Activated T-helper 1 cell treated with anti-CD3 and anti-CD28 coated beads, Interleukin-12 subunit alpha, Interleukin-12 subunit beta, Interleukin-2, Interleukin-4 antibody, amounts not matched to agents 30 ng/mL and 10 ng/mL and 1 ng/mL, durations not matched to agents 14 hours and 24 hours and 36 hours (primary cell): ENCODE data around the gene KIF21B. TPM values are rescaled to one million over a fixed set of nuclear protein-coding genes. Genes with fewer than 3 reads are reported as not detected.

Source experiments
- DNase-seq: peaks from one replicate; pipeline ENCODE4 v3.0.0; 2021; ENCODE audit warnings: low spot score
- H3K27ac Mint-ChIP-seq: one replicate; pipeline ENCODE4 v1.8.0; 2021; ENCODE audit warnings: mild to moderate bottlenecking, mixed read lengths
- H3K27me3 Mint-ChIP-seq: one replicate; pipeline ENCODE4 v1.8.0; 2022; ENCODE audit warnings: mild to moderate bottlenecking, moderate library complexity, mixed read lengths; ENCODE audit not compliant: insufficient read depth
- H3K36me3 Mint-ChIP-seq: one replicate; pipeline ENCODE4 v1.8.0; 2021; ENCODE audit warnings: low read depth, mixed read lengths
- H3K4me1 Mint-ChIP-seq: one replicate; pipeline ENCODE4 v1.8.0; 2021; ENCODE audit warnings: low read depth, mixed read lengths
- H3K4me3 Mint-ChIP-seq: one replicate; pipeline ENCODE4 v1.8.0; 2021; ENCODE audit warnings: mild to moderate bottlenecking, moderate library complexity, mixed read lengths
- H3K9me3 Mint-ChIP-seq: one replicate; pipeline ENCODE4 v1.8.0; 2021; ENCODE audit warnings: mixed read lengths
- intact Hi-C: fragments of 100-400 bp; cut with micrococcal nuclease; formaldehyde crosslinking; loops from one replicate; pipeline ENCODE4 v1.15.1; 2024
- total RNA-seq: library from RNA; stranded (reverse); gene quantifications from 2 replicates; pipeline ENCODE4 v1.2.3, GENCODE V29; 2022

Gene KIF21B
- total RNA-seq, 1 donor from 2014 or later: 52.0 TPM

DNA sequence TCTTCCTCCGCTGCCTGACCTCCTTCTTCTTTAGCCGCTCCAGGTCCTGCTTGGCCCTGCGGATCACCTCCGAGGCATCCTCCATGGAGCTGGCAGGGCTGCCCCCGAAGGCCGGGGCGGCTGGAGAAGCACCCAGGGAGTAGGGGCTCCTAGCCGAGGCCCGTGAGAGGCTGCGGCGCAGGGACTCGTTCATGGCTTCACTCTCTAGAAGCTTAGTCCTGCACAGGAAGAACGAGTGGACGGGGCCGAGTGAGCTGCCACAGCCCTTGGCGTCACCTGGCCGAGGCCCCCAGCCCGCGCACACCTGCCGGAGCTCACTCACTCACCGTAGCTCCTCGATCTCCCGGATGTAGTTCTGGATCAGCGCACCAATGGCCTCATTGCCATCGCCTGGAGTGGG lies 23.1 kb downstream of the KIF21B start:
- peaks cover 39% of the 10 kb centered on the region for H3K36me3 Mint-ChIP-seq
- intact Hi-C loops: no loop called here

DNA sequence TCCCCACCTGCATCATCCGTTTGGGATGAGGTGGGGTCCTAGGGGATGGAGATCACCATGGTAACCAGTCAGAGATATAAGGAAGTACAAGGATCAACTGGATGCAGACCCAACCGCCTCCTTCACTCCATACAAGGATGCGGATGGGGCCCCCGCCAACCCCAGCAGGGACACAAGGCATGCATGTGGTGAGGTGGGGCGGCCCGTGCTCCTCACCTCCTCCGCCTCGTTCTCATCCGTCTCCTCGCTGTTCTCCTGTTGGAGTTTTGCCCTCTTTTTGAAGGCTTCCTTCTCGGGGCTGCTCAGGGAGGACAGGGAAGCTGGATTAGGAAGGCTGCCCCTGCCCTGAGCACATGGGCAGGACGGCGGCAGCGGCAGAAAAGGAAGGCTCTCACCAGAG lies 23.8 kb downstream of the KIF21B start:
- no peak for DNase-seq
- Mint-ChIP-seq H3K36me3 (peaks cover 39% of the 10 kb centered on the region), H3K9me3 (no peaks in the 10 kb centered on the region), H3K27ac (peak overlapping the region; percentile 22), H3K27me3 (no peaks in the 10 kb centered on the region), H3K4me1 (no peaks in the 10 kb centered on the region), H3K4me3 (no peak overlapping the region)
- intact Hi-C loops: no loop called here

More for the DNA sequence above, 23.1 kb downstream of the KIF21B start:
- H3K9me3 Mint-ChIP-seq: no peaks in the 10 kb centered on the region
- no peak overlapping the region for H3K27ac Mint-ChIP-seq
- no peaks in the 10 kb centered on the region for H3K27me3 Mint-ChIP-seq
- H3K4me1 Mint-ChIP-seq: no peaks in the 10 kb centered on the region
- H3K4me3 Mint-ChIP-seq: no peak overlapping the region
- DNase-seq: no peak

DNA sequence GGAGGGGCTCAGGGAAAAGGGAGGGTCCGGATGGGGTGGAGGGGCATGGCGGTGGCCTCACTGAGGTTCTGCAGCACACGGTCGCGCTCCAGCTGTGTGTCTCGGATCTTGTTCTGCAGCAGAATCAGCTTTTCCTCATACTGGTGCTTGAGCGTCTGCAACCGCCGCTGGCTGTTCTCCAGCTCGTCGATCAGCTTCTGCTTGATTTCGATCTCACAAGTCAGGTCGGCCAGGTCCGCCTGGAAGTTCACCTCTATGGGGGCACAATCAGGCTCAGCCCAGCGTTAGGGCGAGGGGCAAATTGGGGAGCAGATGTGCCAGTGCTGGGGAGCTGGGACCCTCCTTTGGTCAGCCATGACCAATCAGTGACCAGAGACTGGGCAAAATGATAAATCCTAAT lies 25.2 kb downstream of the KIF21B start:
- H3K9me3 Mint-ChIP-seq: no peaks in the 10 kb centered on the region
- DNase-seq: no peak
- H3K4me3 Mint-ChIP-seq: no peak overlapping the region
- no peak overlapping the region for H3K27ac Mint-ChIP-seq
- peaks cover 44% of the 10 kb centered on the region for H3K36me3 Mint-ChIP-seq
- intact Hi-C loops: no loop called here
- no peaks in the 10 kb centered on the region for H3K27me3 Mint-ChIP-seq
- H3K4me1 Mint-ChIP-seq: no peaks in the 10 kb centered on the region

DNA sequence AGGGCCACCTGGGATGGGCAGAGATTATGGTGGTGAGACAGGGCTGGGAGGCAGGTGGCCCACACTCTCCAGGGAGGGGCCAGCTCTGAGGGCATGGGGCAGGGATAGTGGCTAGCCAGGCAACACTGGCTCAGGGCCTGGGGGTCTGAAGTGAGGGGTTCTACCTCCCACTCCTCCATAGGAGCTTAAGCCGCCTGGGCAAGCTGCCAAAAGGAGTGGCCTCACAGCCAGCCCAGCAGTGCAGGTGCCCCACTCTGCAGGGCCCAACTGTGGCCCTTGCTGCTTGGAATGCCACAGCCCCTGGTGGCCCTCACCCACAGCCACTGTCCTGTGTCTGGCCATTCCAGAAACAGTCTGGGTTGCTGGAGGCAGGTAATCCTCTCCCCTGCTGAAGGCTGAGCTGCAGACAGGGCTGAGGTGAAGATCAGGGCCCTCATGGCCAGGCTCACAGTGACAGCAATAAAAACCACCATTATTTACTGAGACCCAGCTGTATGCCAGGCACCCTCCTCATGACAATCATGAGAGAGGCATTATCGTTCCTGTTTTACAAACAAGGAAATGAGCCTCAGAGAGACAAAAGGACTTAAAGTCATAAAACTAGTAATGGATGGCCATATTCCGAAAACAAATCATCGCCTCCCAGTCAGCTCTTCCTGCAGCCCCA lies 31.0 kb downstream of the KIF21B start:
- H3K9me3 Mint-ChIP-seq: no peaks in the 10 kb centered on the region
- DNase-seq: no peak
- intact Hi-C loops: no loop called here
- H3K27ac Mint-ChIP-seq: no peak overlapping the region
- peaks cover 26% of the 10 kb centered on the region for H3K36me3 Mint-ChIP-seq
- no peak overlapping the region for H3K4me3 Mint-ChIP-seq
- no peaks in the 10 kb centered on the region for H3K27me3 Mint-ChIP-seq
- H3K4me1 Mint-ChIP-seq: no peaks in the 10 kb centered on the region

- H3K27ac Mint-ChIP-seq: no peak overlapping the region
- H3K4me1 Mint-ChIP-seq: no peaks in the 10 kb centered on the region
- no peaks in the 10 kb centered on the region for H3K9me3 Mint-ChIP-seq
- no peak overlapping the region for H3K4me3 Mint-ChIP-seq
- H3K36me3 Mint-ChIP-seq: peaks cover 22% of the 10 kb centered on the region
- intact Hi-C loops: no loop called here
- no peak for DNase-seq
- H3K27me3 Mint-ChIP-seq: no peaks in the 10 kb centered on the region
Observed at GRCh38 chr1:200991097-200991614, 32.4 kb downstream of the KIF21B start.

GRCh38 chr1:200990114-200990513 lies 33.4 kb downstream of the KIF21B start:
- intact Hi-C loops: no loop called here
- no peak for DNase-seq
- Mint-ChIP-seq H3K9me3 (no peaks in the 10 kb centered on the region), H3K27ac (no peak overlapping the region), H3K4me1 (no peaks in the 10 kb centered on the region), H3K4me3 (no peak overlapping the region), H3K36me3 (peaks cover 25% of the 10 kb centered on the region), H3K27me3 (no peaks in the 10 kb centered on the region)

DNA sequence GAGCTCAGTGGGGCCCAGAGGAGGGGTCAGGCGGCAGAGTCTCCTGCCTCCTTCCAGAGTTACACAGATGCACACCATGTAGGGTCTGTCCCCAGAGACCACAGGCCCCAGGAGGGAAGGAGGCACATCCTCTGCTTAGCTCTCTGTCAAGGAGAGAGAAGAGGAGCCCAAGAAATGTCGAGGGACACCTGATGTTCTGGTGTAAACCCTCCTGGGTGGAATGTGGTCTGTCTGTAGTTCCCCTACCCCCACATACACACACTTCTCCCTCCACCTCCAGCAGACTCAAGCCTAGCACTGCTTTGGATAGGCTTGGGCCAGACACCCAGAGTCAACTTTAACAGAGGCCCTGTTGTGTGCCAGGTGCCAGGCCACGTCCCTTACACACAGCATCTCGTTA lies 34.2 kb downstream of the KIF21B start:
- Mint-ChIP-seq H3K4me1 (no peaks in the 10 kb centered on the region), H3K9me3 (no peaks in the 10 kb centered on the region), H3K27me3 (no peaks in the 10 kb centered on the region), H3K4me3 (no peak overlapping the region), H3K27ac (no peak overlapping the region), H3K36me3 (peaks cover 23% of the 10 kb centered on the region)
- intact Hi-C loops: no loop called here
- no peak for DNase-seq

- H3K27ac Mint-ChIP-seq: no peak overlapping the region
- DNase-seq: no peak
- no peaks in the 10 kb centered on the region for H3K27me3 Mint-ChIP-seq
- no peak overlapping the region for H3K4me3 Mint-ChIP-seq
- peaks cover 26% of the 10 kb centered on the region for H3K36me3 Mint-ChIP-seq
- H3K4me1 Mint-ChIP-seq: no peaks in the 10 kb centered on the region
- intact Hi-C loops: no loop called here
- H3K9me3 Mint-ChIP-seq: no peaks in the 10 kb centered on the region
Observed at GRCh38 chr1:200988693-200989092, 34.8 kb downstream of the KIF21B start.

GRCh38 chr1:200985481-200985880 lies 38.0 kb downstream of the KIF21B start:
- H3K4me1 Mint-ChIP-seq: no peaks in the 10 kb centered on the region
- H3K36me3 Mint-ChIP-seq: peaks cover 34% of the 10 kb centered on the region
- H3K9me3 Mint-ChIP-seq: no peaks in the 10 kb centered on the region
- no peak for DNase-seq
- H3K27ac Mint-ChIP-seq: no peak overlapping the region
- intact Hi-C loops: no loop called here
- H3K27me3 Mint-ChIP-seq: no peaks in the 10 kb centered on the region
- no peak overlapping the region for H3K4me3 Mint-ChIP-seq

GRCh38 chr1:200983035-200983561 lies 40.4 kb downstream of the KIF21B start:
- H3K27me3 Mint-ChIP-seq: no peaks in the 10 kb centered on the region
- H3K36me3 Mint-ChIP-seq: peaks cover 42% of the 10 kb centered on the region
- no peak overlapping the region for H3K27ac Mint-ChIP-seq
- no peak overlapping the region for H3K4me3 Mint-ChIP-seq
- no peak for DNase-seq
- H3K9me3 Mint-ChIP-seq: no peaks in the 10 kb centered on the region
- intact Hi-C loops: no loop called here
- no peaks in the 10 kb centered on the region for H3K4me1 Mint-ChIP-seq

GRCh38 chr1:200982071-200982945 lies 41.2 kb downstream of the KIF21B start:
- no peak for DNase-seq
- no peaks in the 10 kb centered on the region for H3K4me1 Mint-ChIP-seq
- no peak overlapping the region for H3K4me3 Mint-ChIP-seq
- no peak overlapping the region for H3K27ac Mint-ChIP-seq
- H3K27me3 Mint-ChIP-seq: no peaks in the 10 kb centered on the region
- intact Hi-C loops: no loop called here
- H3K9me3 Mint-ChIP-seq: no peaks in the 10 kb centered on the region
- H3K36me3 Mint-ChIP-seq: peaks cover 38% of the 10 kb centered on the region

DNA sequence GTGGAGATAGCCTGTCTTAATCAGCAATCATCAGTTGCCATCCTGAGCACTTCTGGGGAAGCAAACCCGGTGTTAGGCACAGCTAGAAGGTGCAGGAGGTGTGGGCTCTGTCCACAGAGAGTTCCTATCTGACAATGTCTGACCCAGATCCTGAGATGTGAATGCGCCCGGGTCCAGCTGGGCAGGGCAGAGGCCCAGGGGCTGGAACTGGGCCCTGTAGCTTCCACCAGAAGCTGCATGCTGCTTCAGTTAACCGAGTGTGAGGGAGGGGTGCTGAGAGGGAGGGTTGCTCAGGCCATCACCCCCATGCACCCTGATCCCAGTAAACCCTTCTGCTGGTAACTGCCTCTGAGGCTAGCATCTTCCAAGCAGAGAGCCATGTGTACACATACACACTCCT lies 42.2 kb downstream of the KIF21B start:
- no peak overlapping the region for H3K4me3 Mint-ChIP-seq
- no peak for DNase-seq
- no peak overlapping the region for H3K27ac Mint-ChIP-seq
- no peaks in the 10 kb centered on the region for H3K9me3 Mint-ChIP-seq
- no peaks in the 10 kb centered on the region for H3K4me1 Mint-ChIP-seq
- H3K36me3 Mint-ChIP-seq: peaks cover 41% of the 10 kb centered on the region
- no peaks in the 10 kb centered on the region for H3K27me3 Mint-ChIP-seq
- intact Hi-C loops: no loop called here

- DNase-seq: no peak
- H3K27me3 Mint-ChIP-seq: no peaks in the 10 kb centered on the region
- intact Hi-C loops: no loop called here
- no peak overlapping the region for H3K4me3 Mint-ChIP-seq
- peaks cover 39% of the 10 kb centered on the region for H3K36me3 Mint-ChIP-seq
- no peaks in the 10 kb centered on the region for H3K4me1 Mint-ChIP-seq
- no peak overlapping the region for H3K27ac Mint-ChIP-seq
- no peaks in the 10 kb centered on the region for H3K9me3 Mint-ChIP-seq
Observed at GRCh38 chr1:200980873-200981272, 42.6 kb downstream of the KIF21B start.
